Measurements from ENCODE around the gene OSBPL10. TPM values are rescaled to one million over a fixed set of nuclear protein-coding genes. Genes with fewer than 3 reads are reported as not detected.

Gene OSBPL10
- total RNA-seq, 1 donor from 2014 or later, result 3.8 TPM

DNA sequence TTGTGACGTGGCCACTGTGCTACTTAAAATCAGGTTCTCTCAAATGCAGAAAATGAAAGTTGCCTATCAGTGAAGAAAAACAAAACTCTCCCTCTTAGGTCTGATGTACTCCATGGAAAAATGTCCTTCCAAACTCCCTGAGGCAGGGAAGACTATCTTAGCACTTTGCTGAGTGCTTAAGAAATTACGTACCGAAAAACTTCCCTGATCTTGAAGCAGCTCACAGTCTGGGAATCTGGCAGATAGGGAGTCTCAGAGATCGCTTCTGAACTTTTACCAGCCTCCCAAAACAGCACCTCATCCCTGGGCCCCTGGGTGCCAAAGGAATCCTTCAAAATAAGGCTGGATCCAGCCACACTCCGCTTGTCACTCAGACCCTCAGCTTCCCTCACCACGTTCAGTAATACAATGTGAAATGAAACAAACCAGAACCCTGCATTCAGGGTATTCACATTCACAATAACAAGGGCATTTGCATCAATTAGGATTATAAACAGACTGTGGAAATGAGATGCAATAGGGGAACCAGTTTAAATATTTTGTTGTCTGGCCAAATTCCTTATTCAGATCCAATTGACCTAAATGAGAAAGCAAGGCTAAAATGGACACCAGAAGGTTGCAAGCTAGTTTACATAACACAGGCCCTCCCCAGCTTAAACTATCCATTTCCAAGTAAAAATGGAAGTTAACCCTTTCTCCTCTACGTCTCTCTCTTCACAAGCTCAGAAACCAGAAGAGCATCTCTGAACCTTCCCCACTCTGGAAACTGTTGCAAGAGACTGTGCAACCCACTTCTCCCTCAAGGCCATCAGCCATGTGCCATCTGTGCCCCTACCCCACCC, 20.9 kb downstream of the OSBPL10 start:
- TF ChIP-seq, protein P1, sequence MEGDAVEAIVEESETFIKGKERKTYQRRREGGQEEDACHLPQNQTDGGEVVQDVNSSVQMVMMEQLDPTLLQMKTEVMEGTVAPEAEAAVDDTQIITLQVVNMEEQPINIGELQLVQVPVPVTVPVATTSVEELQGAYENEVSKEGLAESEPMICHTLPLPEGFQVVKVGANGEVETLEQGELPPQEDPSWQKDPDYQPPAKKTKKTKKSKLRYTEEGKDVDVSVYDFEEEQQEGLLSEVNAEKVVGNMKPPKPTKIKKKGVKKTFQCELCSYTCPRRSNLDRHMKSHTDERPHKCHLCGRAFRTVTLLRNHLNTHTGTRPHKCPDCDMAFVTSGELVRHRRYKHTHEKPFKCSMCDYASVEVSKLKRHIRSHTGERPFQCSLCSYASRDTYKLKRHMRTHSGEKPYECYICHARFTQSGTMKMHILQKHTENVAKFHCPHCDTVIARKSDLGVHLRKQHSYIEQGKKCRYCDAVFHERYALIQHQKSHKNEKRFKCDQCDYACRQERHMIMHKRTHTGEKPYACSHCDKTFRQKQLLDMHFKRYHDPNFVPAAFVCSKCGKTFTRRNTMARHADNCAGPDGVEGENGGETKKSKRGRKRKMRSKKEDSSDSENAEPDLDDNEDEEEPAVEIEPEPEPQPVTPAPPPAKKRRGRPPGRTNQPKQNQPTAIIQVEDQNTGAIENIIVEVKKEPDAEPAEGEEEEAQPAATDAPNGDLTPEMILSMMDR (IDR thresholded peaks at IDR 0.05; ENCODE audit: partially characterized antibody, unreplicated experiment), result no peak
- DNase-seq, result no peak
- H3K4me3 Mint-ChIP-seq (ENCODE audit: unreplicated experiment), result peak overlapping the region; percentile 69
- peaks cover 35% of the 10 kb centered on the region for H3K4me1 Mint-ChIP-seq (ENCODE audit: low read depth, unreplicated experiment)
- peaks cover 2% of the 10 kb centered on the region for H3K9me3 Mint-ChIP-seq (ENCODE audit: unreplicated experiment)
- H3K27ac Mint-ChIP-seq (ENCODE audit: unreplicated experiment), result peak overlapping the region; percentile 72
- peaks cover 9% of the 10 kb centered on the region for H3K36me3 Mint-ChIP-seq (ENCODE audit: unreplicated experiment)
- peaks cover 1% of the 10 kb centered on the region for H3K27me3 Mint-ChIP-seq (ENCODE audit: unreplicated experiment)

DNA sequence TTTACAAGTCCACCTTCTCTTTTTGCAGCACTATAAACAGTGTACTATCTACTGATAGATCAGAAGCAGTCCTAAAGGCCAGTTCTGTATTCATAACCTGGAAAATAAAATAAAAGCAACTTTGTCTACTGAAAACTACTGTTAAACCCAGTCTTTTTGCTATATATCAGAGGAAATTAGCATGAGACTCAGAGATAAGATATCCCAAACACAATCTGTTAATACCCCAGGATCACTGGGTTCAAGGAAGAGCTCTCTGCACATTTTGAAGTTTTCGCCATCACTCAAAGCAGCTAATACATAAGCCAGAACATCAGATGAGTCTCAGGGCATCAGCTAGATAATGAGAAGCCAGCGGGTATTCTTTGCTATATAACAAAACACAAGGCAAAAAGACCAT, 21.8 kb downstream of the OSBPL10 start:
- Mint-ChIP-seq H3K4me1 (ENCODE audit: low read depth, unreplicated experiment) (peaks cover 35% of the 10 kb centered on the region), H3K9me3 (ENCODE audit: unreplicated experiment) (peaks cover 2% of the 10 kb centered on the region), H3K4me3 (ENCODE audit: unreplicated experiment) (peak overlapping the region; percentile 42), H3K27ac (ENCODE audit: unreplicated experiment) (no peak overlapping the region), H3K27me3 (ENCODE audit: unreplicated experiment) (peaks cover 1% of the 10 kb centered on the region), H3K36me3 (ENCODE audit: unreplicated experiment) (peaks cover 15% of the 10 kb centered on the region)
- TF ChIP-seq, protein P1 (IDR thresholded peaks at IDR 0.05; ENCODE audit: partially characterized antibody, unreplicated experiment), result no peak
- DNase-seq, result no peak

DNA sequence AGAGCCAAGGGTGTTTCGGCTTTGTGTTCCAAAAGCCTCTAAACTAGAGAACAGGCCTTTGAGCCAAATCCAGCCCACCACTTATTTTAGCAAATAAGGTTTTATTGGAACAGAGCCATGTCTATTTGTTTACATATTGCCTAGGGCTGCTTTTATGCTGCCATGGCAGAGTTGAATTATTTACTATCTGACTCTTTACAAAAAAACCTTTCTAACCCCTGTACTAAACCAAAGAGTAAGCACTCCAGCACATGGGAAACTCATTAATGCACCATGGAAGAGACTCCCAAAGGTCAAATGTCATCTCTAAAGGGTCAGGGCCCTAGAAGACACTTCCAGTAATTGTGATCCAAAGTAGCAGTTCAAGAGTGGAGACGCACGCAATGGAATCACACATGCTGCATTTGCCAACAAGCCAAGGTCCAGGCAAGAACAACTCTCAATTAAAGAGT, 22.3 kb downstream of the OSBPL10 start:
- H3K27me3 Mint-ChIP-seq (ENCODE audit: unreplicated experiment), result peaks cover 1% of the 10 kb centered on the region

DNA sequence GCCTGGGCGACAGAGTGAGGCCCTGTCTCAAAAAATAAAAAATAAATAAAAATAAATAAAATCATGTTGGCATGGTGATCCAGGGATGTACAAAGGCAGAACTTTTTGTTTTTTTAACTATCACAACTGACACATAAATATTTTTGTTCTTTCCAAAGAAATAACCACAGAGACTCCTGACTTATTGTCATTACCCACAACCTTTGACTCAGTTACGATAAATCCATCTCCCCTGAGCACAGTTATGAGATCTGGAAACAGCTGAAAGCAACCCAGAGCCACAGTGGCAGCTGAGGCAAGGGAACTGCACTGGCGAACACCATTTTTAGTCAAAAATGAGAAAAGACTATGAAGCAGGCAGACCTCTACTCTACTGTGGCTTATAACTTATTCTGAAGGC, 24.0 kb downstream of the OSBPL10 start:
- no peak for DNase-seq
- Mint-ChIP-seq H3K9me3 (ENCODE audit: unreplicated experiment) (peaks cover 2% of the 10 kb centered on the region), H3K4me3 (ENCODE audit: unreplicated experiment) (no peak overlapping the region), H3K27ac (ENCODE audit: unreplicated experiment) (no peak overlapping the region), H3K4me1 (ENCODE audit: low read depth, unreplicated experiment) (peaks cover 35% of the 10 kb centered on the region), H3K27me3 (ENCODE audit: unreplicated experiment) (no peaks in the 10 kb centered on the region), H3K36me3 (ENCODE audit: unreplicated experiment) (peaks cover 15% of the 10 kb centered on the region)
- TF ChIP-seq, protein P1 (IDR thresholded peaks at IDR 0.05; ENCODE audit: partially characterized antibody, unreplicated experiment), result no peak

More for the DNA sequence above, 22.3 kb downstream of the OSBPL10 start:
- DNase-seq, result no peak
- Mint-ChIP-seq H3K36me3 (ENCODE audit: unreplicated experiment) (peaks cover 15% of the 10 kb centered on the region), H3K27ac (ENCODE audit: unreplicated experiment) (no peak overlapping the region), H3K4me1 (ENCODE audit: low read depth, unreplicated experiment) (peaks cover 35% of the 10 kb centered on the region), H3K4me3 (ENCODE audit: unreplicated experiment) (peak overlapping the region; percentile 42), H3K9me3 (ENCODE audit: unreplicated experiment) (peaks cover 2% of the 10 kb centered on the region)
- TF ChIP-seq, protein P1 (IDR thresholded peaks at IDR 0.05; ENCODE audit: partially characterized antibody, unreplicated experiment), result no peak

DNA sequence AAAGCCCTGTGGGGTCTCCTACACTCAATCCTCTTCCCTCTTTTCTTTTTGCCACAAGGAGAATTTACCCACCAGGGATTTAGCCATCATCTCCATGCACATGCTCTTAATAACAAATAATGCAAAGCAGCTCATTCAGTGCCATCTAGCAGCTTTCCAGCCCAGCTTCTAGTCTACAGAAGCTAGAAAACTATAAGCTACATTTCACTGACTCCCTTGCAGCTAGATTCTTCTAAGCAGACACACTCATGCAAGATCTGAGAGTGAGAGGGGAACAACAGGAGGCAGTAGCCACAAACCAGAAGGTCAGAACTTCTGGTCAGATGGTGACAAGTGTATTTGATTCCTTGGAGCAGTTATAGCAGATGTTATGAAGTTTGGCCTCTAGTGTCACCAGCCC, 25.5 kb downstream of the OSBPL10 start:
- Mint-ChIP-seq H3K27ac (ENCODE audit: unreplicated experiment) (no peak overlapping the region), H3K27me3 (ENCODE audit: unreplicated experiment) (no peaks in the 10 kb centered on the region), H3K9me3 (ENCODE audit: unreplicated experiment) (peaks cover 3% of the 10 kb centered on the region), H3K4me1 (ENCODE audit: low read depth, unreplicated experiment) (peaks cover 28% of the 10 kb centered on the region), H3K36me3 (ENCODE audit: unreplicated experiment) (peaks cover 18% of the 10 kb centered on the region), H3K4me3 (ENCODE audit: unreplicated experiment) (no peak overlapping the region)
- TF ChIP-seq, protein P1 (IDR thresholded peaks at IDR 0.05; ENCODE audit: partially characterized antibody, unreplicated experiment), result no peak
- DNase-seq, result no peak

All from glutamatergic neuron (in vitro differentiated cells).